Activated T-helper 9 cell treated with anti-CD3 and anti-CD28 coated beads, Interleukin-2, amount 50 U/mL, for 16 hours (primary cell): ENCODE data around the gene BICDL1.
"Not testable (repeated sequence)": the region's sequence is repeated elsewhere in the genome, so short reads cannot be mapped to it uniquely, and the experiment has no call there.

Experiments
- DNase-seq: peaks from one replicate; pipeline ENCODE4 v3.0.0-alpha.2; 2020; ENCODE audit warnings: low read depth

The BICDL1 gene

GRCh38 chr12:120000556-120000955 lies 11.5 kb downstream of the BICDL1 start:
- DNase-seq, result no peak

GRCh38 chr12:120006258-120006975 lies 17.4 kb downstream of the BICDL1 start:
- no peak for DNase-seq

GRCh38 chr12:120007272-120007671 lies 18.2 kb downstream of the BICDL1 start:
- peak; percentile 54 for DNase-seq

- DNase-seq, result no peak
Observed at GRCh38 chr12:120010661-120011230, 21.7 kb downstream of the BICDL1 start.

- peak; percentile 60 for DNase-seq
Observed at GRCh38 chr12:120012067-120012621, 23.1 kb downstream of the BICDL1 start.

- no peak for DNase-seq
Observed at GRCh38 chr12:120013659-120014380, 24.8 kb downstream of the BICDL1 start.

- not testable (repeated sequence) for DNase-seq
Observed at GRCh38 chr12:120014381-120014735, 25.3 kb downstream of the BICDL1 start.

- peak; percentile 39 for DNase-seq
Observed at GRCh38 chr12:120015313-120015712, 26.3 kb downstream of the BICDL1 start.

GRCh38 chr12:120016199-120016598 lies 27.2 kb downstream of the BICDL1 start:
- DNase-seq, result not testable (repeated sequence)

GRCh38 chr12:120019197-120019596 lies 30.2 kb downstream of the BICDL1 start:
- no peak for DNase-seq

- no peak for DNase-seq
Observed at GRCh38 chr12:120019938-120020337, 30.9 kb downstream of the BICDL1 start.

GRCh38 chr12:120024193-120024592 lies 35.2 kb downstream of the BICDL1 start:
- DNase-seq, result no peak

- DNase-seq, result no peak
Observed at GRCh38 chr12:120025640-120026039, 36.6 kb downstream of the BICDL1 start.

GRCh38 chr12:120032242-120032641 lies 43.2 kb downstream of the BICDL1 start:
- DNase-seq, result no peak

GRCh38 chr12:120037851-120038250 lies 48.8 kb downstream of the BICDL1 start:
- DNase-seq, result no peak

GRCh38 chr12:120039711-120040110 lies 50.7 kb downstream of the BICDL1 start:
- DNase-seq, result no peak

GRCh38 chr12:120041386-120042231 lies 52.6 kb downstream of the BICDL1 start:
- DNase-seq, result no peak

GRCh38 chr12:120045367-120045766 lies 56.3 kb downstream of the BICDL1 start:
- not testable (repeated sequence) for DNase-seq

- DNase-seq, result no peak
Observed at GRCh38 chr12:120047072-120047471, 58.0 kb downstream of the BICDL1 start.

- no peak for DNase-seq
Observed at GRCh38 chr12:120048263-120048662, 59.2 kb downstream of the BICDL1 start.

GRCh38 chr12:120049426-120049825 lies 60.4 kb downstream of the BICDL1 start:
- DNase-seq, result no peak

GRCh38 chr12:120051535-120051934 lies 62.5 kb downstream of the BICDL1 start:
- DNase-seq, result no peak
